ENCODE results near the gene MAPKAP1.

MAPKAP1 gene

GRCh38 chr9:125529589-125530515 lies 177.2 kb downstream of the MAPKAP1 start:
- no peak for DNase-seq

- no peak for DNase-seq
These were observed 177.9 kb downstream of the MAPKAP1 start for GRCh38 chr9:125529107-125529506.

GRCh38 chr9:125527471-125528002 lies 179.5 kb downstream of the MAPKAP1 start:
- no peak for DNase-seq

- no peak for DNase-seq
These were observed 180.9 kb downstream of the MAPKAP1 start for GRCh38 chr9:125525921-125526631.

- no peak for DNase-seq
These were observed 182.2 kb downstream of the MAPKAP1 start for GRCh38 chr9:125524583-125525355.

GRCh38 chr9:125523681-125524080 lies 183.3 kb downstream of the MAPKAP1 start:
- DNase-seq = no peak

GRCh38 chr9:125522328-125522725 lies 184.7 kb downstream of the MAPKAP1 start:
- no peak for DNase-seq

- no peak for DNase-seq
These were observed 185.3 kb downstream of the MAPKAP1 start for GRCh38 chr9:125521462-125522327.

GRCh38 chr9:125519734-125520133 lies 187.3 kb downstream of the MAPKAP1 start:
- no peak for DNase-seq

GRCh38 chr9:125517577-125517976 lies 189.4 kb downstream of the MAPKAP1 start:
- no peak for DNase-seq

- no peak for DNase-seq
These were observed 190.7 kb downstream of the MAPKAP1 start for GRCh38 chr9:125515983-125516940.

GRCh38 chr9:125515281-125515680 lies 191.7 kb downstream of the MAPKAP1 start:
- no peak for DNase-seq

- no peak for DNase-seq
These were observed 192.5 kb downstream of the MAPKAP1 start for GRCh38 chr9:125514468-125514867.

- DNase-seq = no peak
These were observed 193.2 kb downstream of the MAPKAP1 start for GRCh38 chr9:125513668-125514413.

- DNase-seq = no peak
These were observed 193.7 kb downstream of the MAPKAP1 start for GRCh38 chr9:125513303-125513667.

GRCh38 chr9:125511789-125512660 lies 195.0 kb downstream of the MAPKAP1 start:
- no peak for DNase-seq

GRCh38 chr9:125510980-125511379 lies 196.0 kb downstream of the MAPKAP1 start:
- DNase-seq = no peak

- peak; percentile 31 for DNase-seq
These were observed 197.5 kb downstream of the MAPKAP1 start for GRCh38 chr9:125509476-125509875.

GRCh38 chr9:125508249-125508648 lies 198.8 kb downstream of the MAPKAP1 start:
- no peak for DNase-seq

All from NCI-H2171 (cell line).